HEK293 (cell line): ENCODE results near the gene FGF10.

Source experiments
- CTCF ChIA-PET: fragments of 350-600 bp; formaldehyde crosslinking; extraction: SDS; loops from one replicate; lab custom pipeline; 2021; ENCODE audit warnings: antibody characterized with exemption; lab: Yijun Ruan, JAX
- POLR2A ChIA-PET: fragments of 300-600 bp; formaldehyde crosslinking; extraction: SDS; loops from one replicate; lab custom pipeline; 2020; ENCODE audit warnings: antibody characterized with exemption, inconsistent platforms; lab: Yijun Ruan, JAX
- H3K27ac ChIP-seq: fragments of 200-500 bp; sonication (Bioruptor generic); 2 replicates; pipeline ENCODE4 v1.5.1; 2014; ENCODE audit warnings: low read depth, low read length, control low read depth, inconsistent platforms; ENCODE audit errors: extremely low read depth
- H3K36me3 ChIP-seq, 2 experiments: fragments of 200-500 bp in 1 of 2; sonication (Bioruptor generic) in 1 of 2; 1 replicate in 1 of 2; 2 replicates in 1 of 2; pipeline ENCODE4 v1.5.1; 2014 to 2017; ENCODE audit warnings: inconsistent platforms in 2 of 2, low read length in 2 of 2; ENCODE audit not compliant: control insufficient read depth in 2 of 2, insufficient read depth in 1 of 2
- H3K4me1 ChIP-seq: fragments of 200-500 bp; sonication (Bioruptor generic); 2 replicates; pipeline ENCODE4 v1.5.1; 2014; ENCODE audit warnings: mild to moderate bottlenecking, low read length, inconsistent platforms; ENCODE audit not compliant: control insufficient read depth, insufficient read depth
- H3K4me3 ChIP-seq: 2 replicates; pipeline ENCODE4 v1.5.1; 2011; ENCODE audit warnings: low read depth, mild to moderate bottlenecking, control low read depth, low read length, moderate library complexity
- H3K9me3 ChIP-seq: fragments of 200-500 bp; sonication (Bioruptor generic); 2 replicates; pipeline ENCODE4 v1.5.1; 2014; ENCODE audit warnings: low read depth, low read length, inconsistent platforms; ENCODE audit not compliant: control insufficient read depth, insufficient read depth
- GFI1B ChIP-seq: fragments of 450-650 bp; formaldehyde crosslinking; IDR thresholded peaks from 2 replicates; pipeline ENCODE4 v1.5.1; 2016; ENCODE audit warnings: missing biosample characterization, missing genetic modification characterization
- GLIS1 ChIP-seq: fragments of 450-650 bp; formaldehyde crosslinking; IDR thresholded peaks from 2 replicates; pipeline ENCODE4 v1.5.1; 2016; ENCODE audit warnings: missing biosample characterization, missing genetic modification characterization
- YY2 ChIP-seq: fragments of 450-650 bp; formaldehyde crosslinking; IDR thresholded peaks from 2 replicates; pipeline ENCODE4 v1.5.1; 2016; ENCODE audit warnings: missing biosample characterization, missing genetic modification characterization
- ZBTB7A ChIP-seq: fragments of 450-650 bp; formaldehyde crosslinking; IDR thresholded peaks from 2 replicates; pipeline ENCODE4 v1.5.1; 2016; ENCODE audit warnings: low read depth, missing biosample characterization, missing genetic modification characterization
- ZFP37 ChIP-seq: fragments of 450-650 bp; formaldehyde crosslinking; IDR thresholded peaks from 2 replicates; pipeline ENCODE4 v1.5.1; 2016; ENCODE audit warnings: missing biosample characterization, missing genetic modification characterization
- ZNF10 ChIP-seq: fragments of 450-650 bp; formaldehyde crosslinking; IDR thresholded peaks from 2 replicates; pipeline ENCODE4 v1.5.1; 2017; ENCODE audit warnings: missing biosample characterization, missing genetic modification characterization
- ZNF266 ChIP-seq: fragments of 450-650 bp; formaldehyde crosslinking; IDR thresholded peaks from 2 replicates; pipeline ENCODE4 v1.5.1; 2016; ENCODE audit warnings: missing biosample characterization, missing genetic modification characterization, low read depth
- ZNF391 ChIP-seq: fragments of 450-650 bp; formaldehyde crosslinking; IDR thresholded peaks from 2 replicates; pipeline ENCODE4 v1.5.1; 2016; ENCODE audit warnings: low read depth, missing biosample characterization, missing genetic modification characterization, borderline replicate concordance
- ZNF433 ChIP-seq: fragments of 450-650 bp; formaldehyde crosslinking; IDR thresholded peaks from 2 replicates; pipeline ENCODE4 v1.5.1; 2016; ENCODE audit warnings: missing biosample characterization, missing genetic modification characterization, low read depth
- ZNF626 ChIP-seq: fragments of 450-650 bp; sonication (Bioruptor Pico); formaldehyde crosslinking; IDR thresholded peaks from 2 replicates; pipeline ENCODE4 v1.5.1; 2018; ENCODE audit warnings: missing biosample characterization, missing genetic modification characterization, inconsistent platforms
- ZNF747 ChIP-seq: fragments of 450-650 bp; formaldehyde crosslinking; IDR thresholded peaks from 2 replicates; pipeline ENCODE4 v1.5.1; 2016; ENCODE audit warnings: missing biosample characterization, missing genetic modification characterization
- ZXDB ChIP-seq: fragments of 450-650 bp; formaldehyde crosslinking; IDR thresholded peaks from 2 replicates; pipeline ENCODE4 v1.5.1; 2016; ENCODE audit warnings: missing biosample characterization, missing genetic modification characterization
- TF ChIP-seq, protein P1 (sequence below): fragments of 450-650 bp; formaldehyde crosslinking; IDR thresholded peaks from 2 replicates; pipeline ENCODE4 v1.5.1; 2016; ENCODE audit warnings: missing biosample characterization, missing genetic modification characterization
- TF ChIP-seq, protein P2 (sequence below): fragments of 450-650 bp; formaldehyde crosslinking; IDR thresholded peaks from 2 replicates; pipeline ENCODE4 v1.5.1; 2016; ENCODE audit warnings: missing biosample characterization, missing genetic modification characterization
- TF ChIP-seq, protein P3 (sequence below): fragments of 450-650 bp; formaldehyde crosslinking; IDR thresholded peaks from 2 replicates; pipeline ENCODE4 v1.5.1; 2017; ENCODE audit warnings: missing biosample characterization, missing genetic modification characterization
- TF ChIP-seq, protein P4 (sequence below): fragments of 450-650 bp; formaldehyde crosslinking; optimal IDR thresholded peaks from 2 replicates; pipeline ENCODE3; 2016; ENCODE audit warnings: missing biosample characterization, mild to moderate bottlenecking, missing genetic modification characterization
- TF ChIP-seq, protein P5 (sequence below): fragments of 450-650 bp; formaldehyde crosslinking; IDR thresholded peaks from 2 replicates; pipeline ENCODE4 v1.5.1; 2016; ENCODE audit warnings: missing biosample characterization, missing genetic modification characterization, borderline replicate concordance
- TF ChIP-seq, protein P6 (sequence below): fragments of 450-650 bp; formaldehyde crosslinking; IDR thresholded peaks from 2 replicates; pipeline ENCODE4 v1.5.1; 2016; ENCODE audit warnings: missing biosample characterization, missing genetic modification characterization

Gene FGF10

DNA sequence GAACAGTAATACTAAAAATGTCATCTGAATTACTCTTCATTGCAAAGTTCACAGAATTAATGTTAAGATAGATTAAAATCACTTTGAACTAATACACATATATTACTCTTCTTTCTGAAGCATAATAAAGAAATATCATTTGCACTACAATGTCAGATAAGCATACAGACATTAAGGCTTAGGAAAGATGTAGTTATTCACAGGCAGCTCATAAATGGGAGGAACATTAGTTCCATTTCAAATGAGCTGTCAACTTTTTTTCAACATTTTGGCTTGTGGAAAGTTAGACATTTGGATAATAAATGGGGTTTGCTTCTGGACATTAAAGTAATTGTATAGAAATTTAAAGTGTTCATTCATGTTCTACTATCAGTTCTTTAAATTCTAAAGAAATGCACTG is 6.3 kb downstream of the FGF10 start:
- no peaks in the 10 kb centered on the region for H3K9me3 ChIP-seq
- no peak overlapping the region for H3K27ac ChIP-seq
- no peak overlapping the region for H3K4me3 ChIP-seq
- no peaks in the 10 kb centered on the region for H3K36me3 ChIP-seq
- TF ChIP-seq YY2 (tag by site-specific recombination) (no peak), GLIS1 (tag by site-specific recombination) (no peak), ZNF391 (tag by site-specific recombination) (no peak), ZBTB7A (tag by site-specific recombination) (no peak), ZNF266 (no peak), ZXDB (tag by site-specific recombination) (no peak), GFI1B (tag by site-specific recombination) (no peak), ZNF747 (tag by site-specific recombination) (no peak), ZNF10 (tag by site-specific recombination) (no peak), ZNF433 (tag by site-specific recombination) (no peak), ZFP37 (tag by site-specific recombination) (no peak), ZNF626 (tag by site-specific recombination) (no peak)
- TF ChIP-seq, protein P1, sequence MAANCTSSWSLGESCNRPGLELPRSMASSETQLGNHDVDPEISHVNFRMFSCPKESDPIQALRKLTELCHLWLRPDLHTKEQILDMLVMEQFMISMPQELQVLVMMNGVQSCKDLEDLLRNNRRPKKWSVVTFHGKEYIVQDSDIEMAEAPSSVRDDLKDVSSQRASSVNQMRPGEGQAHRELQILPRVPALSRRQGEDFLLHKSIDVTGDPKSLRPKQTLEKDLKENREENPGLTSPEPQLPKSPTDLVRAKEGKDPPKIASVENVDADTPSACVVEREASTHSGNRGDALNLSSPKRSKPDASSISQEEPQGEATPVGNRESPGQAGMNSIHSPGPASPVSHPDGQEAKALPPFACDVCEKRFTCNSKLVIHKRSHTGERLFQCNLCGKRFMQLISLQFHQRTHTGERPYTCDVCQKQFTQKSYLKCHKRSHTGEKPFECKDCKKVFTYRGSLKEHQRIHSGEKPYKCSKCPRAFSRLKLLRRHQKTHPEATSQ = no peak
- TF ChIP-seq, protein P2, sequence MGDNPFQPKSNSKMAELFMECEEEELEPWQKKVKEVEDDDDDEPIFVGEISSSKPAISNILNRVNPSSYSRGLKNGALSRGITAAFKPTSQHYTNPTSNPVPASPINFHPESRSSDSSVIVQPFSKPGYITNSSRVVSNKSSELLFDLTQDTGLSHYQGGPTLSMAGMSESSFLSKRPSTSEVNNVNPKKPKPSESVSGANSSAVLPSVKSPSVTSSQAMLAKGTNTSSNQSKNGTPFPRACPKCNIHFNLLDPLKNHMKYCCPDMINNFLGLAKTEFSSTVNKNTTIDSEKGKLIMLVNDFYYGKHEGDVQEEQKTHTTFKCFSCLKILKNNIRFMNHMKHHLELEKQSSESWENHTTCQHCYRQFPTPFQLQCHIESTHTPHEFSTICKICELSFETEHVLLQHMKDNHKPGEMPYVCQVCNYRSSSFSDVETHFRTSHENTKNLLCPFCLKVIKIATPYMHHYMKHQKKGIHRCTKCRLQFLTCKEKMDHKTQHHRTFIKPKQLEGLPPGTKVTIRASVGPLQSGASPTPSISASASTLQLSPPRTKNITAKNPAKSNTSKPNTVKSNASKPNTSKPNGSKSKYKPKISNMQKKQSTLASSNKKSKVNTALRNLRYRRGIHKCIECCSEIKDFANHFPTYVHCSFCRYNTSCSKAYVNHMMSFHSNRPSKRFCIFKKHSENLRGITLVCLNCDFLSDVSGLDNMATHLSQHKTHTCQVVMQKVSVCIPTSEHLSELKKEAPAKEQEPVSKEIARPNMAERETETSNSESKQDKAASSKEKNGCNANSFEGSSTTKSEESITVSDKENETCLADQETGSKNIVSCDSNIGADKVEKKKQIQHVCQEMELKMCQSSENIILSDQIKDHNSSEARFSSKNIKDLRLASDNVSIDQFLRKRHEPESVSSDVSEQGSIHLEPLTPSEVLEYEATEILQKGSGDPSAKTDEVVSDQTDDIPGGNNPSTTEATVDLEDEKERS (tag by site-specific recombination) = no peak
- TF ChIP-seq, protein P3, sequence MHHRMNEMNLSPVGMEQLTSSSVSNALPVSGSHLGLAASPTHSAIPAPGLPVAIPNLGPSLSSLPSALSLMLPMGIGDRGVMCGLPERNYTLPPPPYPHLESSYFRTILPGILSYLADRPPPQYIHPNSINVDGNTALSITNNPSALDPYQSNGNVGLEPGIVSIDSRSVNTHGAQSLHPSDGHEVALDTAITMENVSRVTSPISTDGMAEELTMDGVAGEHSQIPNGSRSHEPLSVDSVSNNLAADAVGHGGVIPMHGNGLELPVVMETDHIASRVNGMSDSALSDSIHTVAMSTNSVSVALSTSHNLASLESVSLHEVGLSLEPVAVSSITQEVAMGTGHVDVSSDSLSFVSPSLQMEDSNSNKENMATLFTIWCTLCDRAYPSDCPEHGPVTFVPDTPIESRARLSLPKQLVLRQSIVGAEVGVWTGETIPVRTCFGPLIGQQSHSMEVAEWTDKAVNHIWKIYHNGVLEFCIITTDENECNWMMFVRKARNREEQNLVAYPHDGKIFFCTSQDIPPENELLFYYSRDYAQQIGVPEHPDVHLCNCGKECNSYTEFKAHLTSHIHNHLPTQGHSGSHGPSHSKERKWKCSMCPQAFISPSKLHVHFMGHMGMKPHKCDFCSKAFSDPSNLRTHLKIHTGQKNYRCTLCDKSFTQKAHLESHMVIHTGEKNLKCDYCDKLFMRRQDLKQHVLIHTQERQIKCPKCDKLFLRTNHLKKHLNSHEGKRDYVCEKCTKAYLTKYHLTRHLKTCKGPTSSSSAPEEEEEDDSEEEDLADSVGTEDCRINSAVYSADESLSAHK = no peak
- TF ChIP-seq, protein P4, sequence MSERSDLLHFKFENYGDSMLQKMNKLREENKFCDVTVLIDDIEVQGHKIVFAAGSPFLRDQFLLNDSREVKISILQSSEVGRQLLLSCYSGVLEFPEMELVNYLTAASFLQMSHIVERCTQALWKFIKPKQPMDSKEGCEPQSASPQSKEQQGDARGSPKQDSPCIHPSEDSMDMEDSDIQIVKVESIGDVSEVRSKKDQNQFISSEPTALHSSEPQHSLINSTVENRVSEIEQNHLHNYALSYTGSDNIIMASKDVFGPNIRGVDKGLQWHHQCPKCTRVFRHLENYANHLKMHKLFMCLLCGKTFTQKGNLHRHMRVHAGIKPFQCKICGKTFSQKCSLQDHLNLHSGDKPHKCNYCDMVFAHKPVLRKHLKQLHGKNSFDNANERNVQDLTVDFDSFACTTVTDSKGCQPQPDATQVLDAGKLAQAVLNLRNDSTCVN (tag by site-specific recombination) = no peak
- TF ChIP-seq, protein P5, sequence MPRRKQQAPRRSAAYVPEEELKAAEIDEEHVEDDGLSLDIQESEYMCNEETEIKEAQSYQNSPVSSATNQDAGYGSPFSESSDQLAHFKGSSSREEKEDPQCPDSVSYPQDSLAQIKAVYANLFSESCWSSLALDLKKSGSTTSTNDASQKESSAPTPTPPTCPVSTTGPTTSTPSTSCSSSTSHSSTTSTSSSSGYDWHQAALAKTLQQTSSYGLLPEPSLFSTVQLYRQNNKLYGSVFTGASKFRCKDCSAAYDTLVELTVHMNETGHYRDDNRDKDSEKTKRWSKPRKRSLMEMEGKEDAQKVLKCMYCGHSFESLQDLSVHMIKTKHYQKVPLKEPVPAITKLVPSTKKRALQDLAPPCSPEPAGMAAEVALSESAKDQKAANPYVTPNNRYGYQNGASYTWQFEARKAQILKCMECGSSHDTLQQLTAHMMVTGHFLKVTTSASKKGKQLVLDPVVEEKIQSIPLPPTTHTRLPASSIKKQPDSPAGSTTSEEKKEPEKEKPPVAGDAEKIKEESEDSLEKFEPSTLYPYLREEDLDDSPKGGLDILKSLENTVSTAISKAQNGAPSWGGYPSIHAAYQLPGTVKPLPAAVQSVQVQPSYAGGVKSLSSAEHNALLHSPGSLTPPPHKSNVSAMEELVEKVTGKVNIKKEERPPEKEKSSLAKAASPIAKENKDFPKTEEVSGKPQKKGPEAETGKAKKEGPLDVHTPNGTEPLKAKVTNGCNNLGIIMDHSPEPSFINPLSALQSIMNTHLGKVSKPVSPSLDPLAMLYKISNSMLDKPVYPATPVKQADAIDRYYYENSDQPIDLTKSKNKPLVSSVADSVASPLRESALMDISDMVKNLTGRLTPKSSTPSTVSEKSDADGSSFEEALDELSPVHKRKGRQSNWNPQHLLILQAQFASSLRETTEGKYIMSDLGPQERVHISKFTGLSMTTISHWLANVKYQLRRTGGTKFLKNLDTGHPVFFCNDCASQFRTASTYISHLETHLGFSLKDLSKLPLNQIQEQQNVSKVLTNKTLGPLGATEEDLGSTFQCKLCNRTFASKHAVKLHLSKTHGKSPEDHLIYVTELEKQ (tag by site-specific recombination) = no peak
- TF ChIP-seq, protein P6, sequence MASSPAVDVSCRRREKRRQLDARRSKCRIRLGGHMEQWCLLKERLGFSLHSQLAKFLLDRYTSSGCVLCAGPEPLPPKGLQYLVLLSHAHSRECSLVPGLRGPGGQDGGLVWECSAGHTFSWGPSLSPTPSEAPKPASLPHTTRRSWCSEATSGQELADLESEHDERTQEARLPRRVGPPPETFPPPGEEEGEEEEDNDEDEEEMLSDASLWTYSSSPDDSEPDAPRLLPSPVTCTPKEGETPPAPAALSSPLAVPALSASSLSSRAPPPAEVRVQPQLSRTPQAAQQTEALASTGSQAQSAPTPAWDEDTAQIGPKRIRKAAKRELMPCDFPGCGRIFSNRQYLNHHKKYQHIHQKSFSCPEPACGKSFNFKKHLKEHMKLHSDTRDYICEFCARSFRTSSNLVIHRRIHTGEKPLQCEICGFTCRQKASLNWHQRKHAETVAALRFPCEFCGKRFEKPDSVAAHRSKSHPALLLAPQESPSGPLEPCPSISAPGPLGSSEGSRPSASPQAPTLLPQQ = no peak
- H3K4me1 ChIP-seq = no peaks in the 10 kb centered on the region
- ChIA-PET POLR2A (no interaction called here), CTCF (no interaction called here)
